ENCODE data around the gene CWC25.

DNA sequence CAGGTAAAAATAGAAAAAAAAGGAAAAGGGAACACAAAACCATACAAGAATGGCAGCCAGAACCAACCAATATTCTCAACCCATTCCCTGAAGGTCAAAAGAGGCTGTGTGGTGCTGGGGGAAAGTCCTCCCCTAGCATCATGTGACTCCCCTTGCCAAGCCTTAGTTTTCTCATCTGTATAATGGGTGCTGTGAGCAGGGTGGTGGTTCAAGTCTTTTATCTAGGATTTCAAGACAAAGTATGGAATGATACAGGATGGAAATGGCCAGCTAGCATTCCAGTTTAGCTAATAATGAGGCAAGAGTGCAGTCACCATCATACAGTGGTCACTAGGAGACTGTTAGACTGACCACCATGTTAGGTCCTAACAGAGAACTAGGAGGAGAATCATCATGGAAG lies 51.9 kb downstream of the CWC25 start:
- no peak for TF ChIP-seq POLR2A (IDR thresholded peaks at IDR 0.05)
- TF ChIP-seq, protein P1, sequence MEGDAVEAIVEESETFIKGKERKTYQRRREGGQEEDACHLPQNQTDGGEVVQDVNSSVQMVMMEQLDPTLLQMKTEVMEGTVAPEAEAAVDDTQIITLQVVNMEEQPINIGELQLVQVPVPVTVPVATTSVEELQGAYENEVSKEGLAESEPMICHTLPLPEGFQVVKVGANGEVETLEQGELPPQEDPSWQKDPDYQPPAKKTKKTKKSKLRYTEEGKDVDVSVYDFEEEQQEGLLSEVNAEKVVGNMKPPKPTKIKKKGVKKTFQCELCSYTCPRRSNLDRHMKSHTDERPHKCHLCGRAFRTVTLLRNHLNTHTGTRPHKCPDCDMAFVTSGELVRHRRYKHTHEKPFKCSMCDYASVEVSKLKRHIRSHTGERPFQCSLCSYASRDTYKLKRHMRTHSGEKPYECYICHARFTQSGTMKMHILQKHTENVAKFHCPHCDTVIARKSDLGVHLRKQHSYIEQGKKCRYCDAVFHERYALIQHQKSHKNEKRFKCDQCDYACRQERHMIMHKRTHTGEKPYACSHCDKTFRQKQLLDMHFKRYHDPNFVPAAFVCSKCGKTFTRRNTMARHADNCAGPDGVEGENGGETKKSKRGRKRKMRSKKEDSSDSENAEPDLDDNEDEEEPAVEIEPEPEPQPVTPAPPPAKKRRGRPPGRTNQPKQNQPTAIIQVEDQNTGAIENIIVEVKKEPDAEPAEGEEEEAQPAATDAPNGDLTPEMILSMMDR (IDR thresholded peaks at IDR 0.05) = no peak

All from right lobe of liver (tissue), 4 donors.